Keratinocyte (primary cell): Measurements from ENCODE around the gene TRIP13. TPM values are rescaled to one million over a fixed set of nuclear protein-coding genes. Genes with fewer than 3 reads are reported as not detected.

Experiments used
- DNase-seq: peaks from one replicate; pipeline ENCODE4 v3.0.0-alpha.2; 2011; ENCODE audit warnings: low read depth, missing footprints, low spot score
- FAIRE-seq: peaks from 2 replicates; lab custom pipeline; 2011; peaks lifted over from hg19 to GRCh38; lab: Jason Lieb, UNC
- H2AFZ ChIP-seq: 2 replicates; pipeline ENCODE4 v1.6.0; 2012; ENCODE audit warnings: low read length, control low read depth, inconsistent platforms; ENCODE audit not compliant: control insufficient read depth
- H3K27ac ChIP-seq: 2 replicates; pipeline ENCODE4 v1.5.1; 2011; ENCODE audit warnings: low read length; ENCODE audit not compliant: control insufficient read depth, insufficient read depth
- H3K27me3 ChIP-seq: 3 replicates; pipeline ENCODE4 v1.6.0; 2011; ENCODE audit warnings: low read length; ENCODE audit not compliant: control insufficient read depth, insufficient read depth; ENCODE audit errors: extremely low read depth
- H3K36me3 ChIP-seq, 2 experiments: 2 replicates in 1 of 2; 3 replicates in 1 of 2; pipeline ENCODE4 v1.5.1; 2011; ENCODE audit warnings: low read length in 2 of 2, mild to moderate bottlenecking in 1 of 2; ENCODE audit not compliant: control insufficient read depth in 2 of 2, insufficient read depth in 2 of 2; ENCODE audit errors: extremely low read depth in 1 of 2
- H3K4me1 ChIP-seq: 3 replicates; pipeline ENCODE4 v1.5.1; 2011; ENCODE audit warnings: low read length; ENCODE audit not compliant: control insufficient read depth, insufficient read depth; ENCODE audit errors: extremely low read depth
- H3K4me2 ChIP-seq: 3 replicates; pipeline ENCODE4 v1.6.0; 2011; ENCODE audit warnings: low read depth, low read length; ENCODE audit not compliant: control insufficient read depth, insufficient read depth; ENCODE audit errors: extremely low read depth
- H3K4me3 ChIP-seq, 3 experiments: fragments of 200-600 bp in 1 of 3; sonication (generic) in 1 of 3; 2 replicates in 2 of 3; 3 replicates in 1 of 3; pipeline ENCODE4 v1.5.1; 2011 to 2016; ENCODE audit warnings: low read length in 3 of 3, mild to moderate bottlenecking in 3 of 3, control low read depth in 2 of 3, inconsistent platforms in 1 of 3, low read depth in 1 of 3, mixed read lengths in 1 of 3, mixed run types in 1 of 3, moderate library complexity in 1 of 3; ENCODE audit not compliant: control insufficient read depth in 2 of 3, insufficient read depth in 2 of 3; ENCODE audit errors: extremely low read depth in 1 of 3
- H3K79me2 ChIP-seq: 2 replicates; pipeline ENCODE4 v1.6.0; 2012; ENCODE audit warnings: low read length; ENCODE audit not compliant: control insufficient read depth, insufficient read depth
- H3K9ac ChIP-seq: 3 replicates; pipeline ENCODE4 v1.6.0; 2011; ENCODE audit warnings: low read length; ENCODE audit not compliant: control insufficient read depth, insufficient read depth; ENCODE audit errors: extremely low read depth
- H3K9me1 ChIP-seq: 3 replicates; pipeline ENCODE4 v1.6.0; 2011; ENCODE audit warnings: low read length; ENCODE audit not compliant: control insufficient read depth, insufficient read depth; ENCODE audit errors: extremely low read depth
- H3K9me3 ChIP-seq: 2 replicates; pipeline ENCODE4 v1.5.1; 2012; ENCODE audit warnings: low read depth, low read length; ENCODE audit not compliant: control insufficient read depth
- H4K20me1 ChIP-seq: 3 replicates; pipeline ENCODE4 v1.6.0; 2011; ENCODE audit warnings: low read length; ENCODE audit not compliant: control insufficient read depth, insufficient read depth; ENCODE audit errors: extremely low read depth
- EZH2 ChIP-seq: IDR thresholded peaks from one replicate; pipeline ENCODE4 v1.6.1; 2012; ENCODE audit warnings: inconsistent platforms, mild to moderate bottlenecking, low read length, moderate library complexity
- dilution Hi-C: fragments of 300-500 bp; cut with MboI; formaldehyde crosslinking; loops from one replicate; pipeline ENCODE4 v1.7.0; 2020; ENCODE audit warnings: low sequenced_read_pairs; ENCODE audit not compliant: extremely low pct_ligation_motif_present
- polyA plus RNA-seq, 5 experiments: library from polyadenylated mRNA; depleted of rRNA in 3 of 5; stranded (reverse) in 3 of 5; stranded (forward) in 1 of 5; unstranded in 1 of 5; fragments of >200 nt; gene quantifications; 1 replicate in 1 of 5; 2 replicates in 3 of 5; 3 replicates in 1 of 5; pipeline versions ENCODE4 v1.2.1 to v1.2.3, GENCODE V29; 2011 to 2012; ENCODE audit warnings: missing spikeins in 2 of 5, low read depth in 1 of 5, low replicate concordance in 1 of 5
- TF ChIP-seq, protein P1 (sequence below), 3 experiments: IDR thresholded peaks in 1 of 3; conservative IDR thresholded peaks in 1 of 3; optimal IDR thresholded peaks in 1 of 3; 2 replicates in 2 of 3; 3 replicates in 1 of 3; pipeline versions ENCODE3 to v1.5.1; 2011; ENCODE audit warnings: low read length in 3 of 3, mild to moderate bottlenecking in 3 of 3, moderate library complexity in 2 of 3, control low read depth in 1 of 3, inconsistent platforms in 1 of 3; ENCODE audit not compliant: insufficient read depth in 2 of 3; ENCODE audit errors: extremely low read depth in 1 of 3

Gene TRIP13
- polyA plus RNA-seq, 1 donor (not counting 4 experiments of a cell fraction or from before 2014, with no cell fraction given): 37.8 TPM

DNA sequence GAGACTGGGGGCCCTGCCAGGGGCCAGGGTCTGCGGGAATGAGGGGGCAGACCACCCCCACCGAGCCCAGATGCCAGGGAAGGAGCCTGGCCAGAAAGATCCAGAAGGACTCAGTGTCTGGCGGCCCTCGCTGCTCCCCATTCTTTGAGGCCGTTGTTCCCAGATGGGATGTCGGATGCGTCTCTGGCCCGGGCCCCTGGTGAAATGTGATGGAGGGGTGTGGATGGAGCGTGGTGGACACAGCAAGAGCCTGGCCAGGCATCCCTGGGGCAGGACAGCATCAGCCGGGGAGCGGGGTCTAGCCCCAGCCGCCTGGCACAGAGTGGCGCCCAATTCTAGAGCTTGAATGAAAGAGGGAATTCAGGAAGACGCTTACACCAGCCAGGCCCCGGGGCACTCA is 69.7 kb downstream of the TRIP13 start:
- H3K36me3 ChIP-seq: no peaks in the 10 kb centered on the region
- no peak for DNase-seq
- peaks cover under 1% of the 10 kb centered on the region for H3K4me1 ChIP-seq
- dilution Hi-C loops: no loop called here
- H4K20me1 ChIP-seq: no peaks in the 10 kb centered on the region
- H3K27ac ChIP-seq: no peak overlapping the region
- FAIRE-seq: no peak
- H3K79me2 ChIP-seq: no peaks in the 10 kb centered on the region
- no peak overlapping the region for H3K4me3 ChIP-seq
- H3K9ac ChIP-seq: no peak overlapping the region
- H3K27me3 ChIP-seq: peaks cover 13% of the 10 kb centered on the region
- TF ChIP-seq EZH2: no peak
- TF ChIP-seq, protein P1, sequence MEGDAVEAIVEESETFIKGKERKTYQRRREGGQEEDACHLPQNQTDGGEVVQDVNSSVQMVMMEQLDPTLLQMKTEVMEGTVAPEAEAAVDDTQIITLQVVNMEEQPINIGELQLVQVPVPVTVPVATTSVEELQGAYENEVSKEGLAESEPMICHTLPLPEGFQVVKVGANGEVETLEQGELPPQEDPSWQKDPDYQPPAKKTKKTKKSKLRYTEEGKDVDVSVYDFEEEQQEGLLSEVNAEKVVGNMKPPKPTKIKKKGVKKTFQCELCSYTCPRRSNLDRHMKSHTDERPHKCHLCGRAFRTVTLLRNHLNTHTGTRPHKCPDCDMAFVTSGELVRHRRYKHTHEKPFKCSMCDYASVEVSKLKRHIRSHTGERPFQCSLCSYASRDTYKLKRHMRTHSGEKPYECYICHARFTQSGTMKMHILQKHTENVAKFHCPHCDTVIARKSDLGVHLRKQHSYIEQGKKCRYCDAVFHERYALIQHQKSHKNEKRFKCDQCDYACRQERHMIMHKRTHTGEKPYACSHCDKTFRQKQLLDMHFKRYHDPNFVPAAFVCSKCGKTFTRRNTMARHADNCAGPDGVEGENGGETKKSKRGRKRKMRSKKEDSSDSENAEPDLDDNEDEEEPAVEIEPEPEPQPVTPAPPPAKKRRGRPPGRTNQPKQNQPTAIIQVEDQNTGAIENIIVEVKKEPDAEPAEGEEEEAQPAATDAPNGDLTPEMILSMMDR (optimal IDR thresholded peaks at IDR 0.05 in 1 of 3, IDR thresholded peaks at IDR 0.05 in 1 of 3, conservative IDR thresholded peaks at IDR 0.05 in 1 of 3; ENCODE audit: extremely low read depth in 1 of 3, insufficient read depth in 2 of 3, low read length in 3 of 3): no peak
- H2AFZ ChIP-seq: no peak overlapping the region
- H3K9me1 ChIP-seq: no peaks in the 10 kb centered on the region
- no peak overlapping the region for H3K4me2 ChIP-seq
- no peaks in the 10 kb centered on the region for H3K9me3 ChIP-seq

DNA sequence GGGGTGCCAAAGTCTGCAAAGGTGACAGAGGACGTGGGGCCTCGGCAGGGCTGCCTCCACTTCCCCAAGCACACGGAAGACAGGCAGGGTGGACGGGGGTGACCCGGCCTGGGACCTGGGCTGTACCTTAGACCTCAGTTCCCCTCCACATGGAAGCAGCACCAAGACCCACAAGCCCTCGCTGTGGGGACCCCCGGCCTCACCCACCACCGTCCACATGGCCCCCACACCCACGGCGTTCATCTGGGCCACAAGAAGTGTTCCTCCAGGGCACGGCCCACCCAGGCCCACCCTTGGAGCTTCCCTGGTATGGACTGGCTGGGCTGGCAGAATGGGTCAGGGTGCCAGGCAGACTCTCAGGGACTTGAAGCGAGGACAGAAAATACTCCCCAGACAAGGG is 70.1 kb downstream of the TRIP13 start:
- H3K9me3 ChIP-seq: no peaks in the 10 kb centered on the region
- no peak overlapping the region for H3K9ac ChIP-seq
- no peaks in the 10 kb centered on the region for H3K4me1 ChIP-seq
- H3K4me3 ChIP-seq: no peak overlapping the region
- dilution Hi-C loops: no loop called here
- no peaks in the 10 kb centered on the region for H3K9me1 ChIP-seq
- H2AFZ ChIP-seq: no peak overlapping the region
- H3K27ac ChIP-seq: no peak overlapping the region
- H3K4me2 ChIP-seq: no peak overlapping the region
- H3K27me3 ChIP-seq: peaks cover 13% of the 10 kb centered on the region
- no peaks in the 10 kb centered on the region for H3K36me3 ChIP-seq
- FAIRE-seq (no peak), DNase-seq (no peak)
- no peaks in the 10 kb centered on the region for H4K20me1 ChIP-seq
- no peak for TF ChIP-seq EZH2
- TF ChIP-seq, protein P1 (optimal IDR thresholded peaks at IDR 0.05 in 1 of 3, IDR thresholded peaks at IDR 0.05 in 1 of 3, conservative IDR thresholded peaks at IDR 0.05 in 1 of 3; ENCODE audit: extremely low read depth in 1 of 3, insufficient read depth in 2 of 3, low read length in 3 of 3): no peak
- no peaks in the 10 kb centered on the region for H3K79me2 ChIP-seq
